ENCODE data around the gene PYCARD. TPM values are rescaled to one million over a fixed set of nuclear protein-coding genes. Genes with fewer than 3 reads are reported as not detected.

The PYCARD gene
- total and polyA plus RNA-seq, 10 of the 15 experiments (the other 5 are each of a cell fraction or from before 2014, with no cell fraction given): 5.1 to 106 (median 45.9) TPM

GRCh38 chr16:31168848-31169247, 33.7 kb downstream of the PYCARD start:
- Histone ChIP-seq H4K20me1 (ENCODE audit: control insufficient read depth, insufficient read depth) (no peaks in the 10 kb centered on the region), H3K4me2 (ENCODE audit: control insufficient read depth, insufficient read depth) (no peak overlapping the region), H3K79me2 (ENCODE audit: control insufficient read depth, insufficient read depth, low read length) (no peaks in the 10 kb centered on the region), H3K4me3 (no peak overlapping the region), H3K9ac (ENCODE audit: control insufficient read depth, insufficient read depth, low read length) (no peak overlapping the region), H3K4me1 (ENCODE audit: control insufficient read depth, insufficient read depth, low read length) (no peaks in the 10 kb centered on the region), H3K27me3 (replicated peaks in 1 of 2; ENCODE audit: control insufficient read depth in 2 of 2, insufficient read depth in 2 of 2, low read length in 1 of 2) (no peaks in the 10 kb centered on the region; a peak in 1 of 4 replicates), H3K9me3 (replicated peaks; ENCODE audit: control insufficient read depth, insufficient read depth, low read length) (no peaks in the 10 kb centered on the region), H2AFZ (ENCODE audit: control insufficient read depth, low read depth, low read length) (no peak overlapping the region), H3K36me3 (ENCODE audit: control insufficient read depth in 2 of 2, insufficient read depth in 2 of 2, low read length in 1 of 2) (no peaks in the 10 kb centered on the region), H3K27ac (ENCODE audit: control insufficient read depth, insufficient read depth) (no peak overlapping the region)
- intact Hi-C loops (cut with micrococcal nuclease; ENCODE audit: unreplicated experiment) (no loop called here), in situ Hi-C loops (cut with MboI) (no loop called here)
- no peak for ATAC-seq
- ChIA-PET SMC1A (ENCODE audit: uncharacterized antibody, unreplicated experiment) (interaction anchor here (0.6 to 1.1 kb wide), 2 partner anchors 12 to 29 kb away, joined by 3 read pairs; no protein-coding TSS in a partner anchor), CTCF (no interaction called here), RAD21 (ENCODE audit: unreplicated experiment) (interaction anchor here (0.5 kb wide), 1 partner anchor 77 kb away, joined by 3 read pairs; no protein-coding TSS in a partner anchor), POLR2A (no interaction called here)
- TF ChIP-seq SMAD5 (IDR thresholded peaks at IDR 0.05; ENCODE audit: low read depth) (no peak), ASH2L (IDR thresholded peaks at IDR 0.05; ENCODE audit: borderline replicate concordance, low read depth) (no peak), ATF3 (IDR thresholded peaks at IDR 0.05; ENCODE audit: borderline replicate concordance, extremely low read depth, low read depth, low read length) (no peak), CHD4 (IDR thresholded peaks at IDR 0.05) (no peak), YBX1 (IDR thresholded peaks at IDR 0.05) (no peak), SMC3 (IDR thresholded peaks at IDR 0.05; ENCODE audit: borderline replicate concordance, low read length) (no peak), NFYA (IDR thresholded peaks at IDR 0.05; ENCODE audit: borderline replicate concordance, low read depth, low read length) (no peak), EGR1 (IDR thresholded peaks at IDR 0.05; ENCODE audit: borderline replicate concordance in 1 of 2, low read depth in 2 of 2, low read length in 2 of 2) (no peak), IRF4 (IDR thresholded peaks at IDR 0.05; ENCODE audit: low read depth, low read length) (no peak), ZNF384 (IDR thresholded peaks at IDR 0.05; ENCODE audit: borderline replicate concordance, low read depth, low read length) (no peak), BRCA1 (IDR thresholded peaks at IDR 0.05; ENCODE audit: low read depth, low read length) (no peak), ZNF274 (IDR thresholded peaks at IDR 0.05; ENCODE audit: insufficient read depth, insufficient read length) (no peak), BHLHE40 (IDR thresholded peaks at IDR 0.05; ENCODE audit: borderline replicate concordance in 1 of 2, low read depth in 2 of 2, low read length in 1 of 2) (no peak), SKIL (IDR thresholded peaks at IDR 0.05; ENCODE audit: low read depth, poor library complexity, severe bottlenecking) (no peak), NKRF (conservative IDR thresholded peaks at IDR 0.05) (no peak), CEBPB (IDR thresholded peaks at IDR 0.05; ENCODE audit: borderline replicate concordance in 1 of 2, low read depth in 2 of 2, low read length in 2 of 2) (no peak), CBFB (IDR thresholded peaks at IDR 0.05; ENCODE audit: low read depth) (no peak), TCF7 (IDR thresholded peaks at IDR 0.05; ENCODE audit: borderline replicate concordance) (no peak), NBN (IDR thresholded peaks at IDR 0.05) (no peak)
- 5% methylated on average over 1 of the region's 2 CpGs for WGBS (ENCODE audit: insufficient coverage, insufficient replicate concordance, low lambda C conversion rate, missing lambda C conversion rate)
- no TSS peak for BruUV-seq (replicated peaks)
- DNase-seq (ENCODE audit: low read depth, low spot score): no peak
- FAIRE-seq: no peak
